HS-27A (cell line): ENCODE results near the gene SLC25A25.

Experiments
- DNase-seq: peaks from one replicate; pipeline ENCODE4 v3.0.0-alpha.2; 2012; ENCODE audit warnings: low read depth, missing footprints

Gene SLC25A25

GRCh38 chr9:128145536-128145935, 77.5 kb downstream of the SLC25A25 start:
- DNase-seq = no peak

GRCh38 chr9:128145951-128146351, 77.9 kb downstream of the SLC25A25 start:
- no peak for DNase-seq

GRCh38 chr9:128146591-128147120, 78.6 kb downstream of the SLC25A25 start:
- DNase-seq = no peak

- DNase-seq = no peak
Measured at GRCh38 chr9:128148509-128149000, 80.5 kb downstream of the SLC25A25 start.

- DNase-seq = no peak
Measured at GRCh38 chr9:128149001-128149701, 81.1 kb downstream of the SLC25A25 start, which contains the start of gene LCN2. LCN2 (plus strand) TSS chr9:128149453; CDS start chr9:128149526, 73 bp downstream.

- DNase-seq = no peak
Measured at GRCh38 chr9:128149951-128150593, 82.0 kb downstream of the SLC25A25 start.

- no peak for DNase-seq
Measured at GRCh38 chr9:128150594-128151308, 82.7 kb downstream of the SLC25A25 start.

GRCh38 chr9:128151309-128152132, 83.5 kb downstream of the SLC25A25 start:
- DNase-seq = no peak

GRCh38 chr9:128152133-128153059, 84.4 kb downstream of the SLC25A25 start:
- DNase-seq = no peak

GRCh38 chr9:128153060-128153946, 85.3 kb downstream of the SLC25A25 start:
- no peak for DNase-seq

GRCh38 chr9:128153947-128154695, 86.1 kb downstream of the SLC25A25 start:
- no peak for DNase-seq

GRCh38 chr9:128155736-128156500, 87.9 kb downstream of the SLC25A25 start:
- DNase-seq = no peak
